Choroid plexus epithelial cell (primary cell): ENCODE data around the gene RXRB.
"Not testable (repeated sequence)": the region's sequence is repeated elsewhere in the genome, so short reads cannot be mapped to it uniquely, and the experiment has no call there.

Experiments used
- DNase-seq: peaks from one replicate; pipeline ENCODE4 v3.0.0-alpha.2; 2010; ENCODE audit warnings: low read depth
- H3K4me3 ChIP-seq: 2 replicates; pipeline ENCODE4 v1.5.1; 2011; ENCODE audit warnings: low read depth, mild to moderate bottlenecking, control low read depth, low read length, moderate library complexity
- TF ChIP-seq, protein P1 (sequence below): conservative IDR thresholded peaks from 2 replicates; pipeline ENCODE4 v1.5.1; 2011; ENCODE audit warnings: low read depth, mild to moderate bottlenecking, control low read depth, inconsistent platforms, low read length, moderate library complexity

Gene RXRB

DNA sequence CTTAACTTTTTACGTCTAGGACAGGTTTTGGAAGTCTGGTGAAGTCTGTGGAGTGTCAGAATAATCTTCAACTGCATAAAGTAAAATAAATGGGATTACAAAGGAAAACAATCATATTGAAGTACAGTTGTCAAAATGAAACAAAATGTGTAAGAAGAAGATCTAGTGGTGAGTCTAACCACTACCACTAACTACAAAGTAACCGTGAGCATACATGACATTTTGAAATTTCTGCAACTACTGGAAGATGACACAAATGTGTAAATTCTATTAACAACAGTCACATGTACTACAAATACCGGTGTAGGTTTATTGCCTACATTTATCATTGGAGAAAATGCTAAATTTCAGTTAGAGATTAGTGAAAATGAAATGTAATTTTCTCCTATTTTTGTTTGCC is 41.5 kb upstream of the RXRB start:
- TF ChIP-seq, protein P1, sequence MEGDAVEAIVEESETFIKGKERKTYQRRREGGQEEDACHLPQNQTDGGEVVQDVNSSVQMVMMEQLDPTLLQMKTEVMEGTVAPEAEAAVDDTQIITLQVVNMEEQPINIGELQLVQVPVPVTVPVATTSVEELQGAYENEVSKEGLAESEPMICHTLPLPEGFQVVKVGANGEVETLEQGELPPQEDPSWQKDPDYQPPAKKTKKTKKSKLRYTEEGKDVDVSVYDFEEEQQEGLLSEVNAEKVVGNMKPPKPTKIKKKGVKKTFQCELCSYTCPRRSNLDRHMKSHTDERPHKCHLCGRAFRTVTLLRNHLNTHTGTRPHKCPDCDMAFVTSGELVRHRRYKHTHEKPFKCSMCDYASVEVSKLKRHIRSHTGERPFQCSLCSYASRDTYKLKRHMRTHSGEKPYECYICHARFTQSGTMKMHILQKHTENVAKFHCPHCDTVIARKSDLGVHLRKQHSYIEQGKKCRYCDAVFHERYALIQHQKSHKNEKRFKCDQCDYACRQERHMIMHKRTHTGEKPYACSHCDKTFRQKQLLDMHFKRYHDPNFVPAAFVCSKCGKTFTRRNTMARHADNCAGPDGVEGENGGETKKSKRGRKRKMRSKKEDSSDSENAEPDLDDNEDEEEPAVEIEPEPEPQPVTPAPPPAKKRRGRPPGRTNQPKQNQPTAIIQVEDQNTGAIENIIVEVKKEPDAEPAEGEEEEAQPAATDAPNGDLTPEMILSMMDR, result no peak
- no peak overlapping the region for H3K4me3 ChIP-seq
- DNase-seq, result no peak

DNA sequence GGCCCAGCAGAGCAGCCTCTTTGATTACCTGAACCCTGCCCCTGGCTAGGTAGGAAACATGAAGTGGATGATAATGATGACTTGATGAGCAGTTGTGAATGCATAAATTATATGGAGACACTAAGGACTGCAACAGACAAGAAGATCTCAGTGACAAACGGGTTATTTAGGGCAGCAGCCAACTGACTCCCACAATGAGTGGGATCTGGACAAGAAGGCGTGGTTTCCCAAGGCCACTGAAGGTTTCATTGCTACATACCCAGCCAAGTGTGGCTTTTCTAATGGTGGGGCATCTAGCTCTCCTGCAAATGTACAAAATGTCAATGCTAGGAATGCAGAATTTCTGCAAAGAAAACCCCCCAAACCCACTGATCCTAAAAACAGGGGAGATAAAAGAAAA is 37.3 kb upstream of the RXRB start:
- DNase-seq, result no peak
- H3K4me3 ChIP-seq, result no peak overlapping the region
- TF ChIP-seq, protein P1, result no peak

DNA sequence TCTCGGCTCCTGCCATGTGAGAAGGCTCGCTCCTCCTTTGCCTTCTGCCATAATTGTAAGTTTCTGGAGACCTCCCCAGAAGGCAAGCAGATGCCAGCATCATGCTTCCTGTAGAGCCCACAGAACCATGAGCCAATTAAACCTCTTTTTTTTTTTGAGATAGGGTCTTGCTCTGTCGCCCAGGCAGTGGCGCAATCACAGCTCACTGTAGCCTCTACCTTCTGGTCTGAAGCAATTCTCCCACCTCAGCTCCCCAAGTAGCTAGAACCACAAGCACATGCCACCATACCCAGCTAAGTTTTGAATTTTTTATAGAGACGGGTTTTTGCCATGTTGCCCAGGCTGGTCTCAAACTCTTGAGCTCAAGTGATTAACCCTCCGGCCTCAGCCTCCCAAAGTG is 36.4 kb upstream of the RXRB start:
- no peak for DNase-seq
- TF ChIP-seq, protein P1, result no peak
- H3K4me3 ChIP-seq, result no peak overlapping the region

DNA sequence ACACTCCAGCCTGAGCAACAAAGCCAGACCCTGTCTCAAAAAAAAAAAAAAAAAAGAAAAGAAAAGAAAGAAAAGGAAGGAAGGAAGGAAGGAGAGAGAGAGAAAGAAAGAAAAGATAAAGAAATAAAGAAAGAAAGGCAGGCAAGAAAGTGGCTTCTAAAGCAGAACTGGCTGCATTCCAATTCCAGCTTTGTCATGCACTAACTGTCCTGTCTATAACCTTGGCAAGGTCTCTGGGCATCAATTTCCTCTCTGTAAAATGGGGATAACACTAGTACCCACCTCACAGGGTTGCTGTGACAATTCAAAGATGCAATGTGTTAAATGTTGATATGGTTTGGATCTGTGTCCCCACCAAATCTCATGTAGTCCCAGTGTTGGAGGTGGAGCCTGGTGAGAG is 35.9 kb upstream of the RXRB start:
- no peak overlapping the region for H3K4me3 ChIP-seq
- DNase-seq, result no peak
- TF ChIP-seq, protein P1, result no peak

DNA sequence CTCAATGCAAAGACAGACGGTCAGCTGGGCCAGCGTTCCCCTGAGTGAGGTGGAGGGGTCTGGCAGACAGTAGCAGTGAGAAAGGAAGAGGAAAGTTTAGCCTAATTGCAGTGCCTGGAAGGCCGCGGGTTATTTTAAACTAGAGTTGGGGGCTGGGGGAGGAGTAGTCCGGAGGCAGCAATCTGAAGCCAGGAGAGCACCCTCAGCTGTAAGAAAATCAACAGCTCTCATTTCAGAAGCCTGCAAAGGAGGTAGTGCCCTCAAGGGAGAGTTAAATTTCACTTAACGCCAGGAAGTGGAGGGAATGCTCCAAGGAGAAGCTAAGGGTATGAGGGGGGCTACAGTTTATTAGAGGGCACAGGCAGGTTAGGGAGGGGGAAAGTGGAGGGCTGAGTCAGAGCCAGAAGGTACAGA is 34.8 kb upstream of the RXRB start:
- H3K4me3 ChIP-seq, result no peak overlapping the region
- TF ChIP-seq, protein P1, result no peak
- DNase-seq, result no peak

DNA sequence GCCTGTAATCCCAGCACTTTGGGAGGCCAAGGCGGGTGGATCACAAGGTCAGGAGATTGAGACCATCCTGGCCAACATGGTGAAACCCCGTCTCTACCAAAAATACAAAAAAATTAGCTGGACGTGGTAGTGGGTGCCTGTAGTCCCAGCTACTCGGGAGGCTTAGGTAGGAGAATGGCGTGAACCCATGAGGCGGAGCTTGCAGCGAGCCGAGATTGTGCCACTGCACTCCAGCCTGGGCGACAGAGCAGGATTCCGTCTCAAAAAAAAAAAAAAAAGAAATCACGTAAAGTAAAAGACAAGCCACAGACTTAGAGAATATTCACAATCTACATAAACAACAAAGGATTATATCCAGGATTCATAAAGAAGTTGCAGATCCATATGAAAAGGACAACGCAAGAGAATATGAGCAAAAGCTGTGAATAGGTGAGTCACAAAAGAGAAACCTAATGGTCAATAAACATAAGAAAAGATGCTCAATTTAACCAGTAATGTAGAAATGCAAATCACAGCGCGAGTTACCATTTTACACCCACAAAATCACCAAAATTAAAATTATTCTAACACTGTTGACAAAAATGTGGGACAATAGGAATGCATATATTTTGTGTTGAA is 26.1 kb upstream of the RXRB start:
- not testable (repeated sequence) for H3K4me3 ChIP-seq, DNase-seq

DNA sequence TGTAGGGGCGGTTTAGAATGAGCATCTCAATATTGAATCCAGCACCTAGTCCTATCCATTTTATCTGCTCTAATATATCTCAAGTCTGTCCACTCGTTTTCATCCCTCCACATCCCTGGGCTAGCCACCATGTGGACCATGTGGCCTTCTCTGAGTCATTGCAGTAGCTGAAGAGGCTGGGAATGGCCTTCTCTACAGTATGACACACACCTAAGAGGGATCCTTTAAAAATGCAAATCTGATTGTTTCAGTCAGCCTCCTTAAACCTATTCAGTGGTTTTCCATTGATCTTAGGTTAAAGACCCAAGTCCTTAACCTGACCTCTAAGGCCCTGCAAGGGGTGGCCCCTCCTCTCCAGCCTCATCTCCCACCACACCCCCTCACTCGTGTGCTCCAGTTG is 17.2 kb upstream of the RXRB start:
- DNase-seq, result no peak
- TF ChIP-seq, protein P1, result no peak
- H3K4me3 ChIP-seq, result no peak overlapping the region
